Measurements from ENCODE around the gene ZFAND2A.

Gene ZFAND2A

DNA sequence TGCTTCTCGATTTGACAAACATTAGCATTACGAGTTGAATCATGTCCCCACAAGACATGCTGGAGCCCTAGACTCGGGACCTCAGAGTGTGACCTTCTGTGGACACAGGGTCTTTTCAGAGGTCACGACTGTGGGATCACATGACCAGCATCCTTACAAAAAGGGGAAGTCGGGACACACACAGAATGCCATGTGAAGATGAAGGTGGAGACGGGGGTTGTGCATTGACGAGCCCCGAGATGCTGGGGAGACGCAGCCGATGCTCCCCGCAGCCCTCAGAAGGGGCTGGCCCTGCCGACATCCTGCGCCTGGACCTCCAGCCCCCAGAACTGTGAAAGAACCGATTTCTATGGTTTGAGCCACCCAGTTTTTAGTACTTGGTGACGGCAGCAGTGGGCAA, 7.5 kb downstream of the ZFAND2A start:
- H3K27ac ChIP-seq = no peak overlapping the region

DNA sequence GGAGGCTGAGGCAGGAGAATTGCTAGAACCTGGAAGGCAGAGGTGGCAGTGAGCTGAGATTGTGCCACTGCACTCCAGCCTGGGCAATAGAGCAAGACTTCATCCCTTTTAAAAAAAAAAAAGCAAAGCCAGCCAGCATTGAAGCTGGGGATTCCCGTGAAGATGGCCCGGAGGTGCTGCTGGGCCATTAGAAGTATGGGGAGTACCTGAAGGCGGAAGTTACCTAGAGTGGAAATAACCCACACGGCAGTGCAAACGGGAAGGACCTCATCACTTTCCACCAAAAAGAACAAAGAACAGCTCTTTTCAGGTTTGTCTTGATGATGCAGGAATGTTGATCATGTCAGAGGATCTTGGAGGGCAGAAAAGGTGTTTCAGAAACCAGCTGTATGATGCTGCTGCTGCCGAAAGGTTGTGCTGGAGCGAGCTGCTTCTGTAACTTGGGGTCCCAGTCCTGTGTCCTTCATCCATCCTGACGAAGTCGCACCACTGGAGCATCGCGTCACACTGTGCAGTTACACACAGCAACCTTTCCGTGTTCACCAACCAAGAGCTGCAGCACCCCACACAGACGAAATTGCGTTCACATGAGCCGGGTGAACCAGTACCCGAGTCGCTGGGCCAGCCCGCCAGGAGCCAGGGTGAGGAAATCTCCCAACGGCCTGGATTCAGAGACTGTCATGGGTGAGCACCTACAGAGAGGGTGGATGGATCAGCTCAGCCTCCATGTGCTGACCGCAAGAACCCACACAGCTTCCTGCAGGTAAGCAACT, 8.2 kb downstream of the ZFAND2A start:
- no peaks in the 10 kb centered on the region for H3K36me3 ChIP-seq (ENCODE audit: control insufficient read depth, insufficient read depth, low read length)
- peaks cover 7% of the 10 kb centered on the region for H3K79me2 ChIP-seq
- no peak overlapping the region for H3K27ac ChIP-seq
- TF ChIP-seq, protein P1, sequence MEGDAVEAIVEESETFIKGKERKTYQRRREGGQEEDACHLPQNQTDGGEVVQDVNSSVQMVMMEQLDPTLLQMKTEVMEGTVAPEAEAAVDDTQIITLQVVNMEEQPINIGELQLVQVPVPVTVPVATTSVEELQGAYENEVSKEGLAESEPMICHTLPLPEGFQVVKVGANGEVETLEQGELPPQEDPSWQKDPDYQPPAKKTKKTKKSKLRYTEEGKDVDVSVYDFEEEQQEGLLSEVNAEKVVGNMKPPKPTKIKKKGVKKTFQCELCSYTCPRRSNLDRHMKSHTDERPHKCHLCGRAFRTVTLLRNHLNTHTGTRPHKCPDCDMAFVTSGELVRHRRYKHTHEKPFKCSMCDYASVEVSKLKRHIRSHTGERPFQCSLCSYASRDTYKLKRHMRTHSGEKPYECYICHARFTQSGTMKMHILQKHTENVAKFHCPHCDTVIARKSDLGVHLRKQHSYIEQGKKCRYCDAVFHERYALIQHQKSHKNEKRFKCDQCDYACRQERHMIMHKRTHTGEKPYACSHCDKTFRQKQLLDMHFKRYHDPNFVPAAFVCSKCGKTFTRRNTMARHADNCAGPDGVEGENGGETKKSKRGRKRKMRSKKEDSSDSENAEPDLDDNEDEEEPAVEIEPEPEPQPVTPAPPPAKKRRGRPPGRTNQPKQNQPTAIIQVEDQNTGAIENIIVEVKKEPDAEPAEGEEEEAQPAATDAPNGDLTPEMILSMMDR (IDR thresholded peaks at IDR 0.05) = no peak
- H3K27me3 ChIP-seq (ENCODE audit: control insufficient read depth, insufficient read depth, low read length) = no peaks in the 10 kb centered on the region
- H3K4me3 ChIP-seq (ENCODE audit: low read depth, low read length) = no peak overlapping the region
- H2AFZ ChIP-seq = no peak overlapping the region
- no peak overlapping the region for H3K9ac ChIP-seq
- no peaks in the 10 kb centered on the region for H3K4me1 ChIP-seq
- no peaks in the 10 kb centered on the region for H3K9me3 ChIP-seq (ENCODE audit: control insufficient read depth, low read length)
- no peak overlapping the region for H3K4me2 ChIP-seq (ENCODE audit: low read length)

More for the DNA sequence above, 7.5 kb downstream of the ZFAND2A start:
- Histone ChIP-seq H3K9me3 (ENCODE audit: control insufficient read depth, low read length) (no peaks in the 10 kb centered on the region), H3K27me3 (ENCODE audit: control insufficient read depth, insufficient read depth, low read length) (no peaks in the 10 kb centered on the region), H3K36me3 (ENCODE audit: control insufficient read depth, insufficient read depth, low read length) (no peaks in the 10 kb centered on the region), H3K4me2 (ENCODE audit: low read length) (no peak overlapping the region), H3K4me1 (no peaks in the 10 kb centered on the region), H3K9ac (no peak overlapping the region), H3K4me3 (ENCODE audit: low read depth, low read length) (no peak overlapping the region), H3K79me2 (peaks cover 10% of the 10 kb centered on the region), H2AFZ (no peak overlapping the region)
- TF ChIP-seq, protein P1 (IDR thresholded peaks at IDR 0.05) = no peak

DNA sequence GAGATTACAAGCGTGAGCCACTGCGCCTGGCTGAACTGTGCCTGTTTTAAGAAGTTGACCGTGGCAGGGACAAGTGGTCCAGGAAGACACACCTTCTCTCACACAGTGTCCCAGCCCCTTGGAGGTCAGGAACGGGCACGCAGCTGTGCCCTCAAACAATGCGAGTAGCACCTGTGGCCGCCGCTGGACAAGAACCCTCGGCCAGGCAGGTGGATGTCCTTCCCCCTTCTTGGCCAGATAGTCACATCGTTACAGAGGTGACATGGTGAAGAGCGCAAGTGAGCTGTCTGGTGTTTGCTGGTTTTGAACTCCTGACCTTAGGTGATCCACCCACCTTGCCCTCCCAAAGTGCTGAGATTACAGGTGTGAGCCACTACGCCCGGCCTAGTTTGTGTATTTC, 8.8 kb downstream of the ZFAND2A start:
- H3K4me3 ChIP-seq (ENCODE audit: low read depth, low read length) = no peak overlapping the region
- H3K79me2 ChIP-seq = peaks cover 4% of the 10 kb centered on the region
- no peaks in the 10 kb centered on the region for H3K9me3 ChIP-seq (ENCODE audit: control insufficient read depth, low read length)
- no peak overlapping the region for H3K27ac ChIP-seq
- no peak overlapping the region for H3K9ac ChIP-seq
- no peak overlapping the region for H3K4me2 ChIP-seq (ENCODE audit: low read length)
- H3K36me3 ChIP-seq (ENCODE audit: control insufficient read depth, insufficient read depth, low read length) = no peaks in the 10 kb centered on the region
- TF ChIP-seq, protein P1 (IDR thresholded peaks at IDR 0.05) = no peak
- H3K4me1 ChIP-seq = no peaks in the 10 kb centered on the region
- no peak overlapping the region for H2AFZ ChIP-seq
- H3K27me3 ChIP-seq (ENCODE audit: control insufficient read depth, insufficient read depth, low read length) = no peaks in the 10 kb centered on the region

DNA sequence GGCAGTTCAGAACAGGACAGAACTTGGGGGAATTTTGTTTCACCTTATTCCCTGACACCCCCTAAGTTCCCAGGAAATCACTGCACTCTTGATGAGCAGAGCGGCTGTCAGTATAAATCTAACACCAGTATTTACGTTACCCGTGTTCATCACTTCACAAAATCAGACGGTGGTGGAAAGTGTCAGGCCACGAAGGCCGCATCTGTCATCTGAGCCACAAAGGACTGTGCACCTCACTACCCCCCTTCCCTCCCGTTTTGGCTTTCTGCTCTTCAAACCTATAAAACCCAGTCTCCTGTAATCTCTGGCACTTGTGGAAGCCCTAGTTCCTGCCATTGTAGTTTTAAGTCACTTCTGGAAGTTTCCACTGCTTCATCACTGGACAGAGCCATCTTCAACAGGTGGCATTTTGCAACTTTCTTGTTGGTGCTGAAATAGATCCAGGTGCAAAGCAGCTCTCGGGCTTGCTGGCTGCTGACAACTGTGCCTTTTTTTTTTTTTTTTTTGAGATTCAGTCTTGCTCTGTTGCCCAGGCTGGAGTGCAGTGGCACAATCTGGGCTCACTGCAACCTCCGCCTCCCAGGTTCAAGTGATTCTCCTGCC, 9.5 kb downstream of the ZFAND2A start:
- Histone ChIP-seq H3K9ac (no peak overlapping the region), H3K4me3 (ENCODE audit: low read depth, low read length) (no peak overlapping the region), H3K4me1 (no peaks in the 10 kb centered on the region), H3K79me2 (peaks cover 2% of the 10 kb centered on the region), H3K27ac (no peak overlapping the region), H2AFZ (no peak overlapping the region), H3K4me2 (ENCODE audit: low read length) (no peak overlapping the region), H3K36me3 (ENCODE audit: control insufficient read depth, insufficient read depth, low read length) (no peaks in the 10 kb centered on the region), H3K9me3 (ENCODE audit: control insufficient read depth, low read length) (no peaks in the 10 kb centered on the region), H3K27me3 (ENCODE audit: control insufficient read depth, insufficient read depth, low read length) (no peaks in the 10 kb centered on the region)
- TF ChIP-seq, protein P1 (IDR thresholded peaks at IDR 0.05) = no peak

All from parathyroid adenoma (tissue), 2 donors.